ENCODE results near the gene DRAP1. TPM values are rescaled to one million over a fixed set of nuclear protein-coding genes. Genes with fewer than 3 reads are reported as not detected.

The DRAP1 gene
- total RNA-seq, 1 experiment from 2014 or later, result 105 TPM

DNA sequence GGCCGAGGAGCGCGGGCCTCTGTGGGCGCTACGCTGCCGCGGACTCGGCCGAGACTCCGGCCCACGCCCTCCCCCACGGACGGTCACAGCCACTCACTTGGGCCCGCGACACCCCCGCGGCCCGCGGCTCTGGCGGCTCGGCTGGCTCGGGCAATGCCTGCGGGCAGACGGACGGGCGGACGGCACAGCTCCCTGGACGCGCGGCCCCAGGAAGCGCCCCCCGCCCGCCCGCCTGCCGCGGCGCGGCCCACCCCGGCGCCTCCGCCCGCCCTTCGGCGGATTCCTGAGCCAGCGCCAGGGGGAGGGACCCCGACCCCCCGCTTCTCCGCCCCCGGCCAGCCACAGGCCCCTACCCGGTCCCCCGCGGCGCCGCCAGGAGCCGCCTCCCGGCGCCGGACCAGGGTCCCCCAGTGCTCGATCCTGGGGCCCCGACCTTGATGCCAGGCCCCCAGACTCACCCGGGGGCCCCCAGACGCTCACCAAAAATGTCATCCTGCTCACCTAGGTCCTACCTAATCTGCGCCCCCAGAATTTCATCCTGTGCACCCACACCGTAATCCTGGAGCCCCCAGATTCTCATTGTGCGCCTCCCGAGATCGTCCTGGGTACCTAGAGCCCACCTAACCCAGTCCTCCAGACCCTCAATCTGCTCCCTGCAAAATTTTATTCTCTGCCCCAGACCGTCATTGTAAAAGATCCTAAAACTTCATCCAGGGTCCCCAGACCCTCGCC lies 46.5 kb upstream of the DRAP1 start, which contains the start of gene EFEMP2:
Gene EFEMP2 (minus strand): TSS at position 215 of the 732 bp plus-strand sequence. CDS start 446 bp downstream, outside the sequence.
- Mint-ChIP-seq H3K27ac (peak within 1 kb of the TSS in 1 of 3 experiments; percentile 45; a peak in 3 of 7 replicates), H3K27me3 (ENCODE audit: low read depth) (peaks cover 17% of the 10 kb centered on the region), H3K36me3 (ENCODE audit: insufficient read depth in 1 of 3, low read depth in 3 of 3) (no peaks in the 10 kb centered on the region), H3K4me3 (peak within 1 kb of the TSS; percentile 76 to 90), H3K4me1 (peaks cover 10 to 11% of the 10 kb centered on the region in 2 experiments), H3K9me3 (no peaks in the 10 kb centered on the region; a peak in 2 of 5 replicates)
- H3K4ac ChIP-seq (ENCODE audit: low read depth, low read length), result no peak within 1 kb of the TSS
- WGBS (ENCODE audit: extremely low coverage, insufficient read length, low lambda C conversion rate), result no CpG with 5 or more reads among the region's 69 CpGs
- H3K9ac ChIP-seq (ENCODE audit: extremely low read depth, insufficient read length, low read length), result no peak within 1 kb of the TSS
- H2AK5ac ChIP-seq (ENCODE audit: insufficient read length, low read length), result no peak within 1 kb of the TSS
- H3K4me2 ChIP-seq (ENCODE audit: insufficient read depth, insufficient read length, low read length), result peak within 1 kb of the TSS; percentile 91
- DNase-seq, result no peak
- H3K23me2 ChIP-seq (ENCODE audit: insufficient read length, low read depth, low read length, poor library complexity, severe bottlenecking), result peaks cover 8% of the 10 kb centered on the region
- H2BK5ac ChIP-seq (ENCODE audit: insufficient read length, low read length), result no peak within 1 kb of the TSS
- no peak within 1 kb of the TSS for H3T11ph ChIP-seq (ENCODE audit: low read length)
- no peak within 1 kb of the TSS for H2AFZ ChIP-seq (ENCODE audit: low read length)
- no peak within 1 kb of the TSS for H3K14ac ChIP-seq (ENCODE audit: insufficient read depth, low read length)
- no peak within 1 kb of the TSS for H3K23ac ChIP-seq (ENCODE audit: insufficient read length, low read depth, low read length)
- H4K5ac ChIP-seq (ENCODE audit: insufficient read length, low read depth, low read length), result no peak within 1 kb of the TSS
- H3K27ac ChIP-seq (ENCODE audit: insufficient read length, low read depth, low read length), result no peak within 1 kb of the TSS
- peak within 1 kb of the TSS; percentile 36 for H3K18ac ChIP-seq (ENCODE audit: insufficient read length, low read depth, low read length)
- H2BK20ac ChIP-seq (ENCODE audit: low read depth, low read length, poor library complexity, severe bottlenecking), result no peak within 1 kb of the TSS
- no peaks in the 10 kb centered on the region for H3K79me1 ChIP-seq (ENCODE audit: insufficient read depth, low read depth, low read length, poor library complexity, severe bottlenecking)
- no peak within 1 kb of the TSS for H2BK120ac ChIP-seq (ENCODE audit: low read depth, low read length, poor library complexity, severe bottlenecking)
- H2BK12ac ChIP-seq (ENCODE audit: insufficient read length, low read depth, low read length), result no peak within 1 kb of the TSS
- H3K9me3 ChIP-seq (ENCODE audit: control insufficient read depth, low read depth, low read length), result no peaks in the 10 kb centered on the region
- no peaks in the 10 kb centered on the region for H3K79me2 ChIP-seq (ENCODE audit: insufficient read depth, low read length)
- H3K27me3 ChIP-seq (ENCODE audit: insufficient read depth, low read length), result peaks cover 3% of the 10 kb centered on the region; the same call in 1 of the 2 replicates
- H3K56ac ChIP-seq (ENCODE audit: insufficient read length, low read depth, low read length), result no peak within 1 kb of the TSS
- H4K91ac ChIP-seq (ENCODE audit: insufficient read length, low read depth, low read length), result no peak within 1 kb of the TSS
- H4K8ac ChIP-seq (replicated peaks; ENCODE audit: insufficient read length, low read depth, low read length), result no peak within 1 kb of the TSS
- TF ChIP-seq, protein P1, sequence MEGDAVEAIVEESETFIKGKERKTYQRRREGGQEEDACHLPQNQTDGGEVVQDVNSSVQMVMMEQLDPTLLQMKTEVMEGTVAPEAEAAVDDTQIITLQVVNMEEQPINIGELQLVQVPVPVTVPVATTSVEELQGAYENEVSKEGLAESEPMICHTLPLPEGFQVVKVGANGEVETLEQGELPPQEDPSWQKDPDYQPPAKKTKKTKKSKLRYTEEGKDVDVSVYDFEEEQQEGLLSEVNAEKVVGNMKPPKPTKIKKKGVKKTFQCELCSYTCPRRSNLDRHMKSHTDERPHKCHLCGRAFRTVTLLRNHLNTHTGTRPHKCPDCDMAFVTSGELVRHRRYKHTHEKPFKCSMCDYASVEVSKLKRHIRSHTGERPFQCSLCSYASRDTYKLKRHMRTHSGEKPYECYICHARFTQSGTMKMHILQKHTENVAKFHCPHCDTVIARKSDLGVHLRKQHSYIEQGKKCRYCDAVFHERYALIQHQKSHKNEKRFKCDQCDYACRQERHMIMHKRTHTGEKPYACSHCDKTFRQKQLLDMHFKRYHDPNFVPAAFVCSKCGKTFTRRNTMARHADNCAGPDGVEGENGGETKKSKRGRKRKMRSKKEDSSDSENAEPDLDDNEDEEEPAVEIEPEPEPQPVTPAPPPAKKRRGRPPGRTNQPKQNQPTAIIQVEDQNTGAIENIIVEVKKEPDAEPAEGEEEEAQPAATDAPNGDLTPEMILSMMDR (conservative IDR thresholded peaks at IDR 0.05), result no peak
- no peak within 1 kb of the TSS for H2BK15ac ChIP-seq (ENCODE audit: low read depth, low read length)
- no peaks in the 10 kb centered on the region for H4K20me1 ChIP-seq (ENCODE audit: control insufficient read depth, insufficient read depth, insufficient read length)
- no peaks in the 10 kb centered on the region for H3K4me1 ChIP-seq (ENCODE audit: insufficient read depth, low read length)

Measured in H9 (cell line).